Measurements from ENCODE around the gene FARP2.

Gene FARP2

GRCh38 chr2:241357531-241357930 is 1.4 kb downstream of the FARP2 start:
- Histone ChIP-seq H3K4me2 (peak overlapping the region; percentile 94), H2AFZ (ENCODE audit: low read depth) (no peak overlapping the region), H3K9ac (no peak overlapping the region; the same call in 1 of the 2 replicates), H3K4me1 (ENCODE audit: low read depth, poor library complexity, severe bottlenecking) (peaks cover 52% of the 10 kb centered on the region), H3K4me3 (IDR thresholded peaks at IDR 0.05; ENCODE audit: insufficient read depth, low read depth, low read length) (no peak overlapping the region), H3K79me2 (ENCODE audit: insufficient read depth, low read depth) (peaks cover 52% of the 10 kb centered on the region), H3K36me3 (ENCODE audit: insufficient read depth) (no peaks in the 10 kb centered on the region), H3K27me3 (ENCODE audit: insufficient read depth, low read depth) (no peaks in the 10 kb centered on the region), H3K27ac (no peak overlapping the region), H4K20me1 (ENCODE audit: insufficient read depth) (peaks cover 16% of the 10 kb centered on the region)
- TF ChIP-seq, protein P1, sequence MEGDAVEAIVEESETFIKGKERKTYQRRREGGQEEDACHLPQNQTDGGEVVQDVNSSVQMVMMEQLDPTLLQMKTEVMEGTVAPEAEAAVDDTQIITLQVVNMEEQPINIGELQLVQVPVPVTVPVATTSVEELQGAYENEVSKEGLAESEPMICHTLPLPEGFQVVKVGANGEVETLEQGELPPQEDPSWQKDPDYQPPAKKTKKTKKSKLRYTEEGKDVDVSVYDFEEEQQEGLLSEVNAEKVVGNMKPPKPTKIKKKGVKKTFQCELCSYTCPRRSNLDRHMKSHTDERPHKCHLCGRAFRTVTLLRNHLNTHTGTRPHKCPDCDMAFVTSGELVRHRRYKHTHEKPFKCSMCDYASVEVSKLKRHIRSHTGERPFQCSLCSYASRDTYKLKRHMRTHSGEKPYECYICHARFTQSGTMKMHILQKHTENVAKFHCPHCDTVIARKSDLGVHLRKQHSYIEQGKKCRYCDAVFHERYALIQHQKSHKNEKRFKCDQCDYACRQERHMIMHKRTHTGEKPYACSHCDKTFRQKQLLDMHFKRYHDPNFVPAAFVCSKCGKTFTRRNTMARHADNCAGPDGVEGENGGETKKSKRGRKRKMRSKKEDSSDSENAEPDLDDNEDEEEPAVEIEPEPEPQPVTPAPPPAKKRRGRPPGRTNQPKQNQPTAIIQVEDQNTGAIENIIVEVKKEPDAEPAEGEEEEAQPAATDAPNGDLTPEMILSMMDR (conservative IDR thresholded peaks at IDR 0.05; ENCODE audit: low read depth, low read length): no peak

- Histone ChIP-seq H3K4me3 (IDR thresholded peaks at IDR 0.05; ENCODE audit: insufficient read depth, low read depth, low read length) (no peak overlapping the region), H4K20me1 (ENCODE audit: insufficient read depth) (peaks cover 16% of the 10 kb centered on the region), H3K79me2 (ENCODE audit: insufficient read depth, low read depth) (peaks cover 52% of the 10 kb centered on the region), H3K27me3 (ENCODE audit: insufficient read depth, low read depth) (no peaks in the 10 kb centered on the region), H3K36me3 (ENCODE audit: insufficient read depth) (no peaks in the 10 kb centered on the region), H3K27ac (no peak overlapping the region), H2AFZ (ENCODE audit: low read depth) (no peak overlapping the region), H3K4me1 (ENCODE audit: low read depth, poor library complexity, severe bottlenecking) (peaks cover 62% of the 10 kb centered on the region), H3K4me2 (peak overlapping the region; percentile 94), H3K9ac (no peak overlapping the region)
- TF ChIP-seq, protein P1 (conservative IDR thresholded peaks at IDR 0.05; ENCODE audit: low read depth, low read length): no peak
Observed at GRCh38 chr2:241358470-241358869, 2.4 kb downstream of the FARP2 start.

- Histone ChIP-seq H2AFZ (ENCODE audit: low read depth) (no peak overlapping the region), H3K4me1 (ENCODE audit: low read depth, poor library complexity, severe bottlenecking) (peaks cover 58% of the 10 kb centered on the region), H3K4me2 (no peak overlapping the region), H4K20me1 (ENCODE audit: insufficient read depth) (peaks cover 10% of the 10 kb centered on the region), H3K9ac (no peak overlapping the region), H3K79me2 (ENCODE audit: insufficient read depth, low read depth) (peaks cover 52% of the 10 kb centered on the region), H3K4me3 (IDR thresholded peaks at IDR 0.05; ENCODE audit: insufficient read depth, low read depth, low read length) (no peak overlapping the region), H3K27ac (no peak overlapping the region), H3K36me3 (ENCODE audit: insufficient read depth) (no peaks in the 10 kb centered on the region), H3K27me3 (ENCODE audit: insufficient read depth, low read depth) (no peaks in the 10 kb centered on the region)
- TF ChIP-seq, protein P1 (conservative IDR thresholded peaks at IDR 0.05; ENCODE audit: low read depth, low read length): no peak
Observed at GRCh38 chr2:241359481-241360045, 3.5 kb downstream of the FARP2 start.

- Histone ChIP-seq H2AFZ (ENCODE audit: low read depth) (no peak overlapping the region), H4K20me1 (ENCODE audit: insufficient read depth) (peaks cover 3% of the 10 kb centered on the region), H3K79me2 (ENCODE audit: insufficient read depth, low read depth) (peaks cover 63% of the 10 kb centered on the region), H3K4me1 (ENCODE audit: low read depth, poor library complexity, severe bottlenecking) (peaks cover 68% of the 10 kb centered on the region), H3K27me3 (ENCODE audit: insufficient read depth, low read depth) (no peaks in the 10 kb centered on the region), H3K4me3 (IDR thresholded peaks at IDR 0.05; ENCODE audit: insufficient read depth, low read depth, low read length) (no peak overlapping the region), H3K9ac (no peak overlapping the region), H3K27ac (no peak overlapping the region), H3K4me2 (no peak overlapping the region), H3K36me3 (ENCODE audit: insufficient read depth) (no peaks in the 10 kb centered on the region)
- TF ChIP-seq, protein P1 (conservative IDR thresholded peaks at IDR 0.05; ENCODE audit: low read depth, low read length): no peak
Observed at GRCh38 chr2:241363426-241363825, 7.3 kb downstream of the FARP2 start.
